ENCODE measurements around the gene TRH. TPM values are rescaled to one million over a fixed set of nuclear protein-coding genes. Genes with fewer than 3 reads are reported as not detected.

The TRH gene
- total and polyA plus RNA-seq, 2 of the 4 experiments (the other 2 are of a cell fraction) = not detected

GRCh38 chr3:129974833-129975704 lies 549 bp downstream of the TRH start:
- dilution Hi-C loops (cut with HindIII; ENCODE audit: low sequenced_read_pairs, unreplicated experiment) (no loop called here), in situ Hi-C loops (cut with MboI; ENCODE audit: low sequenced_read_pairs) (no loop called here), intact Hi-C loops (cut with micrococcal nuclease) (no loop called here)
- H3K9me3 ChIP-seq (ENCODE audit: control insufficient read depth, insufficient read depth, low read length) = peaks cover 3% of the 10 kb centered on the region
- no TSS peak for BruUV-seq (replicated peaks)
- WGBS, 2 experiments (ENCODE audit: extremely low coverage in 2 of 2, insufficient read length in 1 of 2) = 3% methylated on average over 34 of the region's 71 CpGs; no CpG with 5 or more reads in 1 of the 2 experiments
- peak overlapping the region; percentile 19 for H2AK9ac ChIP-seq (replicated peaks; ENCODE audit: low read depth, low read length, poor library complexity)
- no peak overlapping the region for H3K4me3 ChIP-seq (ENCODE audit: insufficient read depth, low read depth, low read length)
- no peak overlapping the region for H3K18ac ChIP-seq (ENCODE audit: low read depth, low read length)
- no peak overlapping the region for H2BK20ac ChIP-seq (ENCODE audit: low read depth, low read length)
- no peak overlapping the region; the same call in 1 of the 2 replicates for H3K4me2 ChIP-seq (ENCODE audit: low read depth, low read length)
- H2BK5ac ChIP-seq (ENCODE audit: low read depth, low read length, poor library complexity, severe bottlenecking) = no peak overlapping the region
- H2AFZ ChIP-seq (replicated peaks; ENCODE audit: low read length, poor library complexity) = peak overlapping the region; percentile 54
- H2BK15ac ChIP-seq (ENCODE audit: low read depth, low read length) = no peak overlapping the region
- no peak overlapping the region for H3K9ac ChIP-seq (ENCODE audit: low read depth, low read length)
- no peak overlapping the region for H3K56ac ChIP-seq (ENCODE audit: extremely low read depth, insufficient read depth, low read length)
- H4K5ac ChIP-seq (ENCODE audit: low read depth, low read length) = no peak overlapping the region
- ATAC-seq (ENCODE audit: low read depth) = 0 out of 2 replicates have a peak, but pooled peaks have one; percentile 29
- H4K91ac ChIP-seq (ENCODE audit: insufficient read depth, low read depth, low read length) = no peak overlapping the region
- no peak overlapping the region for H3K4ac ChIP-seq (ENCODE audit: low read depth, low read length)
- CTCF ChIA-PET = no interaction called here
- H2AK5ac ChIP-seq (ENCODE audit: low read depth, low read length) = no peak overlapping the region
- no peaks in the 10 kb centered on the region for H3K79me1 ChIP-seq (ENCODE audit: low read depth in 1 of 2, low read length in 2 of 2)
- H3K9me1 ChIP-seq (ENCODE audit: insufficient read depth, low read length) = no peaks in the 10 kb centered on the region
- peaks cover 89% of the 10 kb centered on the region for H3K27me3 ChIP-seq (ENCODE audit: control insufficient read depth, insufficient read depth, low read length)
- H3K27ac ChIP-seq (ENCODE audit: insufficient read depth, low read length) = no peak overlapping the region
- H4K8ac ChIP-seq (ENCODE audit: low read depth in 2 of 2, low read length in 2 of 2) = no peak overlapping the region
- POLR2A ChIA-PET (ENCODE audit: unreplicated experiment) = no interaction called here
- H3K23ac ChIP-seq (ENCODE audit: low read depth, low read length) = no peak overlapping the region
- H3K36me3 ChIP-seq (ENCODE audit: control insufficient read depth, insufficient read depth, low read length) = no peaks in the 10 kb centered on the region
- H2BK120ac ChIP-seq (ENCODE audit: low read depth, low read length) = no peak overlapping the region
- no peak for DNase-seq
- no peak overlapping the region for H3K14ac ChIP-seq (replicated peaks; ENCODE audit: low read depth, low read length)
- no peaks in the 10 kb centered on the region for H4K20me1 ChIP-seq (ENCODE audit: insufficient read depth, low read length)
- H3K4me1 ChIP-seq (ENCODE audit: control insufficient read depth, insufficient read depth, low read length) = no peaks in the 10 kb centered on the region; the same call in 1 of the 2 replicates
- TF ChIP-seq USF2 (IDR thresholded peaks at IDR 0.05; ENCODE audit: low read depth, low read length) (no peak), FOS (IDR thresholded peaks at IDR 0.05; ENCODE audit: low read depth, low read length) (no peak), MAZ (IDR thresholded peaks at IDR 0.05; ENCODE audit: borderline replicate concordance, low read depth, low read length) (no peak), SMC3 (IDR thresholded peaks at IDR 0.05; ENCODE audit: low read depth, low read length) (no peak), ELK1 (IDR thresholded peaks at IDR 0.05; ENCODE audit: borderline replicate concordance, low read depth, low read length) (no peak), POLR2A (IDR thresholded peaks at IDR 0.05; ENCODE audit: low read depth, low read length) (no peak), CTCF (conservative IDR thresholded peaks at IDR 0.05; ENCODE audit: low read depth, low read length) (no peak), CEBPB (IDR thresholded peaks at IDR 0.05; ENCODE audit: low read depth, low read length) (no peak), MAFK (IDR thresholded peaks at IDR 0.05; ENCODE audit: low read depth, low read length) (no peak), RAD21 (IDR thresholded peaks at IDR 0.05; ENCODE audit: low read length) (no peak), MXI1 (IDR thresholded peaks at IDR 0.05; ENCODE audit: borderline replicate concordance, low read depth, low read length) (no peak), CHD1 (IDR thresholded peaks at IDR 0.05; ENCODE audit: low read depth, low read length) (no peak), BHLHE40 (IDR thresholded peaks at IDR 0.05; ENCODE audit: low read depth, low read length) (no peak), RCOR1 (IDR thresholded peaks at IDR 0.05; ENCODE audit: insufficient replicate concordance, low read length) (no peak), NFE2L2 (IDR thresholded peaks at IDR 0.05; ENCODE audit: low read depth, low read length) (no peak)
